NOMO-1 (cell line): ENCODE results near the gene PNKP.

Experiments
- DNase-seq, 2 experiments: peaks; one replicate each; lab custom pipeline; 2025; ENCODE audit not compliant: unreplicated experiment in 2 of 2; lab: John Stamatoyannopoulos, UW

PNKP gene

GRCh38 chr19:49847731-49848696 is 19.4 kb downstream of the PNKP start:
- DNase-seq, result peak; percentile 59 to 74

DNA sequence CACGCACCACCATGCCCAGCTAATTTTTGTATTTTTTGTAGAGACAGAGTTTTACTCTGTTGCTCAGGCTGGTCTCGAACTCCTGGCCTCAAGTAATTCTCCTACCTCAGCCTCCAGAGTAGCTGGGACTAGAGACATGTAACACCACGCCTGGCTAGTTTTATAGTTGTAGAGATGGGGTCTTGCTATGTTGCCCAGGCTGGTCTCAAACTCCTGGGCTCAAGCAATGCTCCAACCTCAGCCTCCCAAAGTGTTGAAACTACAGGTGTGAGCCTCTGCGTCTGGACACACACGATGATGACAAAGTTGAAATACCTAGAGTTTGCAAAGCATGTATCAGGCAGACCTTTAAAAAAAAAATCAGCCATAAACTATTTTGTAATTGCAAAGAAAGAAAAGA is 21.0 kb downstream of the PNKP start:
- DNase-seq, result no peak

GRCh38 chr19:49845414-49845813 is 22.0 kb downstream of the PNKP start:
- DNase-seq, result no peak

DNA sequence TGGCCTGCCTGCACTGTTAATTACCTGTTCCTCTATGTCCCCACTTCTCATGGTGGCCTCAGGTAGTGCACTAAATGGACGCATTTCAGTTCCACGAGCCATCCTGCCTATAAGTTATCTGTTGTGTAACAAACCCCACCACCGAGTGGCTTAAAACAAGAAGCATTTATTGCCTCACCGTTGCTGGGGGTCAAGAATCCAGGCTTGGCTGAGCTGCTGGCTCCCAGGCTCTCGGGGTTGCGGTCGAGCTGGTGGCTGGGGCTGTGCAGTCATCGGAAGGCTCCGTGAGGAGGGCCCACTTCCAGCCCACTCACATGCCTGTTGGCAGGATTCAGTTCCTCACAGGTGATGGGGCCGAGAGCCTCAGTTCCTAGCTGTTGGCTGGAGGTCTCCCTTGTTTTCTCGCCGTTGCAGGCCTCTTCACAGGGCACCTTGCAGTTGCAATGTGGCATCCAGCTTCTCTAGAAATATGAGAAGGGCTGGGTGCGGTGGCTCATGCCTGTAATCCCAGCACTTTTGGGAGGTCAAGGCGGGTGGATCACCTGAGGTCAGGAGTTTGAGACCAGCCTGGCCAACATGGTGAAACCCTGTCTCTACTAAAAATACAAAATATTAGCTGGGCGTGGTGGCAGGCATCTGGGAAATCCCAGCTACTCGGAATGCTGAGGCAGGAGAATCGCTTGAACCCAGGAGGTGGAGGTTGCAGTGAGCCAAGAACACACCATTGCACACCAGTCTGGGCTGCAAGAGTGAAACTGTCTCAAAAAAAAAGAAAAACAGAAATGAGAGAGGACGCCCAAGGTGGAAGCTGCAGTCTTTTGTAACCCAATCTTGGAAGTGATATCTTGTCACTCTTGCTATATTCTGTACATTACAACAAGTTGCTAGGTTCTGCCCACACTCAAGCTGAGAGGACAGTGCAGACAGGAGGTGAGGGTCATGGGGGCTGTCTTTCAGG is 23.0 kb downstream of the PNKP start:
- peak; percentile 86 for DNase-seq

DNA sequence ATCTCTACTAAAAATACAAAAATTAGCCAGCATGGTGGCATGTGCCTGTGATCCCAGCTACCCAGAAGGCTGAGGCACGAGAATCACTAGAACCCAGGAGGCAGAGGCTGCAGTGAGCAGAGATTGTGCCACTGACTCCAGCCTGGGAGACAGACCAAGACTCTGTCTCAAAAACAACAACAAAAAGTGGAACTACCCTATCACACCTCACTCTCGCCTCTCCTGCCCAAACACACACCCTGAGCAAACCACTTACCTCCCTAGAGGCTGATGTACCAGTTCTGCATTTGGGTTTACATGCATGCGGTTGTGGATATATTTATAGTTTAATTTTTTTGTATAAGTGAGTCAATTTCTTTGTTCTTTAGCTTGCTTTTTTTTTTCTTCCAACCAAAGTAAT is 24.1 kb downstream of the PNKP start:
- peak; percentile 28 to 46 for DNase-seq

DNA sequence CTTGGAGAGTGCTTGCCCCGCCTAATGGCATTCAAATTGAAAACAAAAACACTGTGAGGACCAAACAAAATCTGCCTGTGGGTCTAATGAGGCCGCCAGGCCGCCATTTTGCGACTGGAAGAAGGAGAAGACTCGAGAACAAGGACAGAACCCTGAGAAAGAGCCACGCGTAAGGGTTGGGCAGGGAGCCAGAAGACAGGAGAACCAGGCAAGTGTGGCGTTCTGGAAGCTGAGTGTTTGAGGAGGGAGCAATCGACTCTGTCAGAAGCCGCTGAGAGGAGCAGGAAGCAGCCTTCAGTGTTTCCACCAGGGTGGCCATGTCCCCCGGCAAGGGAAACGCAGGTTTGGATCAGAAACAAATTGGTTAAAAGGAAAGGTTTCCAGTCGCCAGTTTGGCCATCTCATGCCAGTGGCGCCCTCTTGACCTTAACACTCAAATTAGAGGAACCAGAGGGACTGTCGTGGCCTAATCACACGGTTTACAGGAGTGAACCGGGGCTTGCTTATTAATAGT is 26.6 kb downstream of the PNKP start:
- DNase-seq, result no peak

DNA sequence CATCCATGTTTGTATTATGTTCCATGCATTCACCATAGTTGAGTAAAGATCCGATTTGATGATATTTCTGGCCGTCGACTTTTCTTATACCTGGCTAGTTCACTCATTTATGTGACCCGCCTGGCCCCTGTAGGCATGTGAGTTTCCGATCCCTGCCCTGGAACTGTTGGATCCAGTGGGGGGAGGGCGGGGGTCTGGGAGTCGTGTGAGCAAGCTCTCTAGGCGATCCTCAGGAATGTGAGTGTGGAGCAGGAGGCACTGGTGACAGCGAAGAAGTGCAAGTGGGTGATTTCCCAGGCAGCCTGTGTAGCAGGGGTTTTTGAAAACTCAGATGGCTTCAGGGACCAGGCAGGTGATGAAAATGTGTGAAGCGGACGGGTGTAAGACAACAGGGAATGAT is 27.1 kb downstream of the PNKP start:
- no peak for DNase-seq

- DNase-seq, result no peak
Observed at GRCh38 chr19:49839713-49840112, 27.7 kb downstream of the PNKP start.

- DNase-seq, result no peak
Observed at GRCh38 chr19:49838885-49839588, 28.3 kb downstream of the PNKP start.

- no peak for DNase-seq
Observed at GRCh38 chr19:49837425-49837824, 30.0 kb downstream of the PNKP start.

- DNase-seq, result no peak
Observed at GRCh38 chr19:49837009-49837310, 30.4 kb downstream of the PNKP start.

DNA sequence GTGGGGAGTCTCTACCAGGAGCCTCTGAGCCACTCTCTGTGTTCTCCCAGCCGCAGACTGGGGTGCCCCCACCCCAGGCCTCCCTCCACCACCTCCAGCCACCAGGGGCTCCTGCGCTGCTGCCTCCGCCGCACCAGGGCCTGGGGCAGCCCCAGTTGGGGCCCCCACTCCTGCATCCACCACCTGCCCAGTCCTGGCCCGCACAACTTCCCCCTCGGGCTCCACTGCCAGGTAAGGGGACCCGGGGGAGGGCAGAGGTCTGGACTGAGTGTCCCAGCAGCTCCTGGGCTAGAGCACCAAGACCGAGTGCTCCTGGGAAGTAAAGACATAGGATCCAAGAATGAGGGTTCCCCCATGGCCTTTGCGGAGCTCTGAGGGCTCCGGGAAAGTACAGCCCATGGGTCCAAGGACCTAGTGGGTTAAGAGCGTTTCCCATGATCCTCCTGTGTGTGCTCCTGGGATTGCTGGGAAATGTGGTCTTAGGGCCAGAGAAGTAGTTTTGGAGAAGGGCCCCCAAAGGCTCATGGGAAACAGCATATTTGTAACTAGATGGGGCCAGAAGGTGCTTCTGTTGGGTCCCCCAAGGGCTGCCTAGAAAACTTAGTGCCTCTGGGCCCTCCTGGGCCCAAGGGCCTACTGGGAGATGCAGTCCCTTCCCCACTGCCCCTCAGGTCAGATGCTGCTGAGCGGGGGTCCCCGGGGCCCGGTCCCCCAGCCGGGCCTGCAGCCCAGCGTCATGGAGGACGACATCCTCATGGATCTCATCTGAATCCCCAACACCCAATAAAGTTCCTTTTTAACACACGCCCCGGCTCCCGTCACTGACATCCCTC is 31.0 kb downstream of the PNKP start:
- DNase-seq, result no peak

DNA sequence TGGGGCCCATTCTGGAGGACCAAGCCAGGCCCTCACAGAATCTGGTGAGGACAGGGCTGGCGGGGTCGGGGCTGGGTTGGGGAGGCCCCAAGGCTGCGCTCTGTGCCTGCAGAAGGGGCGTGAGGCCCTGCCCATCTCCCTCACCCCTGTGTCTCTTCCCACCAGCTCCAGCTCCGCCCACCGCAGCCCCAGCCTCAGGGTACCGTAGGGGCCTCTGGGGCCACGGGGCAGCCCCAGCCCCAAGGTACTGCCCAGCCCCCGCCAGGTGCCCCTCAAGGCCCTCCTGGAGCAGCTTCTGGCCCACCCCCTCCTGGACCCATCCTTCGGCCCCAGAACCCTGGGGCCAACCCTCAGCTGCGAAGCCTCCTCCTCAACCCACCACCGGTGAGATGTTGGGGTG is 31.8 kb downstream of the PNKP start:
- DNase-seq, result no peak

- DNase-seq, result no peak
Observed at GRCh38 chr19:49833599-49833998, 33.8 kb downstream of the PNKP start.

DNA sequence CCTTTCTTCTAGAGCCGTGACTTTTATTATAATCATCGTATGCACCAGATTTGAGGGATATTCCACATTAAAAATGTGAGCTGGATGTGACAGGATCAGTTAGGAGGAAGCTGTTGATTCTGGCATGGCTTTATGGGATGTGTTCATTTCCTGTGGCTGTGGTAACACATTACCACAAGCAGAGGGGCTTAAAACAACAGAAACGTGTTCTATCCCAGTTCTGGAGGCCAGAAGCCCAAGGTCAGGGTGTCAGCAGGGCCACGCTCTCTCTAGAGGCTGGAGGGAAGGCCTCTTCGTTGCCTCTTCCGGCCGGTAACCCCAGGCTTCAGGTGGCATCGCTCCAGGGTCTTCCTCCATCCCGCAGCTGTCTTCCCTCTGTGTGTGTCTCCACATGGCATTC is 34.8 kb downstream of the PNKP start:
- DNase-seq, result peak; percentile 21 to 44

- DNase-seq, result no peak
Observed at GRCh38 chr19:49831592-49831991, 35.8 kb downstream of the PNKP start.

- DNase-seq, result no peak
Observed at GRCh38 chr19:49830766-49831165, 36.6 kb downstream of the PNKP start.

DNA sequence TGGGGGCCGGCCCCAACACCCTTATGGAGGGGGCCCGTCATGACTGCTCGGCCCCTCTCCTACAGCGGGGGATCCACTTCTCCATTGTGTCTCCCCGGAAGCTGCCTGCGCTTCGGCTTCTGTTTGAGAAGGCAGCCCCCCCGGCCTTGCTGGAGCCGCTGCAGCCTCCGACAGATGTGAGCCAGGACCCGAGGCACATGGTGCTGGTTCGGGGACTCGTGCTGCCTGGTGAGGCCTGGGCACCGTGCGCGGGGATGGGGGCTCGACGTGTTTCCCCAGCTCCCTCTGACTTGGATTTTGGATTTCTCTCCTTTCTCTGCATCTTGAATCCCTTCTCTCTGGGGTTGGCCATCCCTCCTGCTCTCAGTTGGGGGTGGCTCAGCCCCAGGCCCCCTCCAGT is 37.7 kb downstream of the PNKP start:
- no peak for DNase-seq

GRCh38 chr19:49829200-49829599 is 38.2 kb downstream of the PNKP start:
- no peak for DNase-seq

- no peak for DNase-seq
Observed at GRCh38 chr19:49827034-49827433, 40.3 kb downstream of the PNKP start.
